ENCODE measurements around the gene DNAAF5. TPM values are rescaled to one million over a fixed set of nuclear protein-coding genes. Genes with fewer than 3 reads are reported as not detected.

DNAAF5 gene
- total RNA-seq, 1 donor from 2014 or later, result 15.2 TPM

DNA sequence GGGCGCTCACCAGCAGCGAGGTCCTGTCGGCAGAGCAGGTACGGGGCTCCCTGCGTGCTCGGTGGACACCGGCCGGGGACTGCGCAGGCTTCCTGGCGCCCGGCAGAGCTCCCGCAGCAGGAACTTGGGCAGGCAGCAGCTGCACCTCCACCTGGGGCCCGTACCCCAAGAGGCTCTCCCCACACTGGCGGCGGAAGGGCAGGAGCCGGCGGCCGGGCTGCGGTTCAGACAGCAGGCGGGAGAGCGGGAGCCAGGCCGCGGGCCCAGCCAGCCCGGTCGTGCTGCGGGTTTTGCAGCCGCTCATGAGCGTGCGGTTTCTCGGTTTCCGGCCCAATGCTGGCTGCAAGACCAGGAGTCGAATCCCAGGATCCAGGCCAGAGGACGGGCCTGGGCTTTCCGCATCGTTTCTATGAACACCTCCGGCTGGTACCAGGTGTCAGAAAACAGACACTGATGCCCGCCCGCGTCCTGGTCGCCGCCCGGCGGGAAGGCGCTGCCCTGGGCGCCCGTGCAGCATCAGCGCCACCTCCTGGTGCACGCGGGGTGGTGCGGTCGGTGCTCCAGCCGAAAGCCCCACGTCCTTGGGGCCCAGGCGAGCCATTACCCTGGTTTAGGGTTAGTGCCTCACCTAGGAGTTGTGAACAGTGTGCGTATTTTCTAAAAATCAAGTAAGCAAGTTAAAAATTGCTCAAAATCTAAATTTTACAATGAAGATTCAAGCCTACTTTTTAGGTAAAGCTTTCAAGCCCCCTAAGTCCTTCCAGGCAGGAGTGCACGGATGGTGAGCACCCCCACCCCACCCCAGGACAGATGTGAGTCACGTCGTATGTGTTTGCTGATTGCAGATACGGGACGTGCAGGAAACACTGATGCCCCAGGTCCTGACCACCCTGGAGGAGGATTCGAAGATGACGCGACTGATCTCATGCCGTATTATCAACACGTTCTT, 47.9 kb downstream of the DNAAF5 start:
- peak; percentile 85 for DNase-seq
- Mint-ChIP-seq H3K4me3 (ENCODE audit: unreplicated experiment) (no peak overlapping the region), H3K27me3 (ENCODE audit: unreplicated experiment) (peaks cover 3% of the 10 kb centered on the region), H3K27ac (ENCODE audit: unreplicated experiment) (no peak overlapping the region), H3K9me3 (ENCODE audit: unreplicated experiment) (peaks cover 1% of the 10 kb centered on the region), H3K36me3 (ENCODE audit: unreplicated experiment) (no peaks in the 10 kb centered on the region), H3K4me1 (ENCODE audit: low read depth, unreplicated experiment) (peaks cover 1% of the 10 kb centered on the region)
- TF ChIP-seq, protein P1, sequence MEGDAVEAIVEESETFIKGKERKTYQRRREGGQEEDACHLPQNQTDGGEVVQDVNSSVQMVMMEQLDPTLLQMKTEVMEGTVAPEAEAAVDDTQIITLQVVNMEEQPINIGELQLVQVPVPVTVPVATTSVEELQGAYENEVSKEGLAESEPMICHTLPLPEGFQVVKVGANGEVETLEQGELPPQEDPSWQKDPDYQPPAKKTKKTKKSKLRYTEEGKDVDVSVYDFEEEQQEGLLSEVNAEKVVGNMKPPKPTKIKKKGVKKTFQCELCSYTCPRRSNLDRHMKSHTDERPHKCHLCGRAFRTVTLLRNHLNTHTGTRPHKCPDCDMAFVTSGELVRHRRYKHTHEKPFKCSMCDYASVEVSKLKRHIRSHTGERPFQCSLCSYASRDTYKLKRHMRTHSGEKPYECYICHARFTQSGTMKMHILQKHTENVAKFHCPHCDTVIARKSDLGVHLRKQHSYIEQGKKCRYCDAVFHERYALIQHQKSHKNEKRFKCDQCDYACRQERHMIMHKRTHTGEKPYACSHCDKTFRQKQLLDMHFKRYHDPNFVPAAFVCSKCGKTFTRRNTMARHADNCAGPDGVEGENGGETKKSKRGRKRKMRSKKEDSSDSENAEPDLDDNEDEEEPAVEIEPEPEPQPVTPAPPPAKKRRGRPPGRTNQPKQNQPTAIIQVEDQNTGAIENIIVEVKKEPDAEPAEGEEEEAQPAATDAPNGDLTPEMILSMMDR (IDR thresholded peaks at IDR 0.05; ENCODE audit: partially characterized antibody, unreplicated experiment), result peak; percentile 91

DNA sequence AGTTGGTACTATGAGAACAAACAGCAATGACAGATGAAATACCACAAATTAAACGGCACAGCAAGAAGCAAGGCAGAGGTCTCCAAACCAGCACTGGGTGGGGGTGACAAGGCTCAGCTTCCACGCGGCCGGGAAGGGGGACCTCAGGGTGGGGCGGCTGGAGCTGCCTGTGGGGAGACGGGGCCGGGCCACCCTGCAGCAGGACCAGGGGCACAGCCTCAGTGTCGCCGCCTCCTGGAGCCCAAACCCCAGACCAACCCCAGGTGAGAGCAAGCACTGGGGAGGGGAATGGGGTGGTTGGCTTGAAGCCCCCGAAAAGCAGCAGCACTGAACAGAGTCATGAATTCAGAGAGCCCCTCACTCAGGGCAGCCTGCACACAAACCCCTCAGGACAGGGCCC, 49.9 kb downstream of the DNAAF5 start:
- no peaks in the 10 kb centered on the region for H3K36me3 Mint-ChIP-seq (ENCODE audit: unreplicated experiment)
- H3K9me3 Mint-ChIP-seq (ENCODE audit: unreplicated experiment), result peaks cover 1% of the 10 kb centered on the region
- peaks cover 3% of the 10 kb centered on the region for H3K27me3 Mint-ChIP-seq (ENCODE audit: unreplicated experiment)
- no peak for DNase-seq
- no peak overlapping the region for H3K4me3 Mint-ChIP-seq (ENCODE audit: unreplicated experiment)
- no peak overlapping the region for H3K27ac Mint-ChIP-seq (ENCODE audit: unreplicated experiment)
- TF ChIP-seq, protein P1 (IDR thresholded peaks at IDR 0.05; ENCODE audit: partially characterized antibody, unreplicated experiment), result no peak
- H3K4me1 Mint-ChIP-seq (ENCODE audit: low read depth, unreplicated experiment), result no peaks in the 10 kb centered on the region

- Mint-ChIP-seq H3K27ac (ENCODE audit: unreplicated experiment) (no peak overlapping the region), H3K36me3 (ENCODE audit: unreplicated experiment) (no peaks in the 10 kb centered on the region), H3K9me3 (ENCODE audit: unreplicated experiment) (peaks cover 1% of the 10 kb centered on the region), H3K27me3 (ENCODE audit: unreplicated experiment) (peaks cover 3% of the 10 kb centered on the region), H3K4me3 (ENCODE audit: unreplicated experiment) (no peak overlapping the region), H3K4me1 (ENCODE audit: low read depth, unreplicated experiment) (no peaks in the 10 kb centered on the region)
- no peak for DNase-seq
- TF ChIP-seq, protein P1 (IDR thresholded peaks at IDR 0.05; ENCODE audit: partially characterized antibody, unreplicated experiment), result no peak
These were observed 50.7 kb downstream of the DNAAF5 start for GRCh38 chr7:776992-777727.

- TF ChIP-seq, protein P1 (IDR thresholded peaks at IDR 0.05; ENCODE audit: partially characterized antibody, unreplicated experiment), result no peak
- Mint-ChIP-seq H3K27me3 (ENCODE audit: unreplicated experiment) (peaks cover 3% of the 10 kb centered on the region), H3K4me3 (ENCODE audit: unreplicated experiment) (no peak overlapping the region), H3K9me3 (ENCODE audit: unreplicated experiment) (peaks cover 1% of the 10 kb centered on the region), H3K4me1 (ENCODE audit: low read depth, unreplicated experiment) (no peaks in the 10 kb centered on the region), H3K36me3 (ENCODE audit: unreplicated experiment) (no peaks in the 10 kb centered on the region), H3K27ac (ENCODE audit: unreplicated experiment) (no peak overlapping the region)
- no peak for DNase-seq
These were observed 51.2 kb downstream of the DNAAF5 start for GRCh38 chr7:777728-778078.
